ENCODE results near the gene AMIGO3. TPM values are rescaled to one million over a fixed set of nuclear protein-coding genes. Genes with fewer than 3 reads are reported as not detected.

The AMIGO3 gene
- total and polyA plus RNA-seq, 3 donors from 2014 or later = 3.0 to 14.8 (median 8.8) TPM

DNA sequence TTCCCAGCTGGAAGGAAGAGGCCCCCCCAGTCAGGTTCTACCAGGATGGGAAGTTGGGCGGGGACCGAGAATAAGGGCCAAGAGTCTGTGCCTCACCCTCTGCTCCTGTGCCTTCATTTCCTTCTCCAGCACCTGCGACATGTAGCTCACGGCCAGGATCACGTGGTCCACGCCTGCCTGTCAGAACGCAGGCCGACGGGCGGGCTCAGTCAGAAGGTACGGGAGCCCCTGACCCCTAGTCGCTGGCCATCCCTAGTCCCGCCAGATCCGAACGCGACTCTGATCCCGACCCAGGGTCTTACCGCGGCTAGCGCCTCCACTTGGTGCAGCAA, 3.8 kb upstream of the AMIGO3 start:
- Histone ChIP-seq H3K4me1 (peaks cover 25% of the 10 kb centered on the region), H3K27me3 (no peaks in the 10 kb centered on the region), H3K27ac (peak overlapping the region; percentile 77 to 92), H3K36me3 (ENCODE audit: low read depth, missing control alignments) (no peaks in the 10 kb centered on the region), H3K9me3 (no peaks in the 10 kb centered on the region), H3K4me3 (peak overlapping the region; percentile 65 to 99)
- 0% methylated on average over 6 to 7 of the region's 20 CpGs for WGBS, 2 donors
- TF ChIP-seq, protein P1, sequence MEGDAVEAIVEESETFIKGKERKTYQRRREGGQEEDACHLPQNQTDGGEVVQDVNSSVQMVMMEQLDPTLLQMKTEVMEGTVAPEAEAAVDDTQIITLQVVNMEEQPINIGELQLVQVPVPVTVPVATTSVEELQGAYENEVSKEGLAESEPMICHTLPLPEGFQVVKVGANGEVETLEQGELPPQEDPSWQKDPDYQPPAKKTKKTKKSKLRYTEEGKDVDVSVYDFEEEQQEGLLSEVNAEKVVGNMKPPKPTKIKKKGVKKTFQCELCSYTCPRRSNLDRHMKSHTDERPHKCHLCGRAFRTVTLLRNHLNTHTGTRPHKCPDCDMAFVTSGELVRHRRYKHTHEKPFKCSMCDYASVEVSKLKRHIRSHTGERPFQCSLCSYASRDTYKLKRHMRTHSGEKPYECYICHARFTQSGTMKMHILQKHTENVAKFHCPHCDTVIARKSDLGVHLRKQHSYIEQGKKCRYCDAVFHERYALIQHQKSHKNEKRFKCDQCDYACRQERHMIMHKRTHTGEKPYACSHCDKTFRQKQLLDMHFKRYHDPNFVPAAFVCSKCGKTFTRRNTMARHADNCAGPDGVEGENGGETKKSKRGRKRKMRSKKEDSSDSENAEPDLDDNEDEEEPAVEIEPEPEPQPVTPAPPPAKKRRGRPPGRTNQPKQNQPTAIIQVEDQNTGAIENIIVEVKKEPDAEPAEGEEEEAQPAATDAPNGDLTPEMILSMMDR (IDR thresholded peaks at IDR 0.05) = no peak
- TF ChIP-seq POLR2A (IDR thresholded peaks at IDR 0.05) = no peak
- intact Hi-C loops (cut with DNase I; ENCODE audit: low total_unique reads) = no loop called here
- DNase-seq = peak; percentile 72

DNA sequence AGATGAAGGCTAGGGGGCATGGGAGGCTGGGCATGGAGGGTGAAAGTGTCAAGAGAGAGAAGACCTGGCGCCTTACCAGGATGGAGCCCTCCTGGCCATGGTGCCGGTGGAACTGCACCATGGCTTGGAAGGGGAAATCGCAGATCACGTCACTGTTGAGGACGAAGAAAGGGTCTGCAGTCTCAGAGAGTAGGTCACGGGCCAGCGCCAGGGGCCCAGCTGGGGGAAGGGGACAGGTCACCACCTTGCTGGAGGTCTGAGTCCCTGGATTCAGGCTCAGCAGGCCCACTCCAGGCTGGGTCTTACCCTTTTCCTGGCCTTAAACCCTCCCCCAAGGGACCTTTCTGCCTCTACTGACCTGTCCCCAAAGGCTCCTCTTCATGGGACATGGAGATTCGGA, 3.4 kb upstream of the AMIGO3 start:
- DNase-seq = no peak
- intact Hi-C loops (cut with DNase I; ENCODE audit: low total_unique reads) = no loop called here
- H3K9me3 ChIP-seq = no peaks in the 10 kb centered on the region
- WGBS, 2 donors = 56 to 67% methylated on average over 7 to 8 of the region's 8 CpGs
- H3K4me1 ChIP-seq = peaks cover 25% of the 10 kb centered on the region
- H3K27me3 ChIP-seq = no peaks in the 10 kb centered on the region
- H3K36me3 ChIP-seq (ENCODE audit: low read depth, missing control alignments) = no peaks in the 10 kb centered on the region
- peak overlapping the region; percentile 77 to 92 for H3K27ac ChIP-seq
- peak overlapping the region; percentile 65 to 99 for H3K4me3 ChIP-seq
- TF ChIP-seq POLR2A (IDR thresholded peaks at IDR 0.05) = no peak
- TF ChIP-seq, protein P1 (IDR thresholded peaks at IDR 0.05) = no peak

DNA sequence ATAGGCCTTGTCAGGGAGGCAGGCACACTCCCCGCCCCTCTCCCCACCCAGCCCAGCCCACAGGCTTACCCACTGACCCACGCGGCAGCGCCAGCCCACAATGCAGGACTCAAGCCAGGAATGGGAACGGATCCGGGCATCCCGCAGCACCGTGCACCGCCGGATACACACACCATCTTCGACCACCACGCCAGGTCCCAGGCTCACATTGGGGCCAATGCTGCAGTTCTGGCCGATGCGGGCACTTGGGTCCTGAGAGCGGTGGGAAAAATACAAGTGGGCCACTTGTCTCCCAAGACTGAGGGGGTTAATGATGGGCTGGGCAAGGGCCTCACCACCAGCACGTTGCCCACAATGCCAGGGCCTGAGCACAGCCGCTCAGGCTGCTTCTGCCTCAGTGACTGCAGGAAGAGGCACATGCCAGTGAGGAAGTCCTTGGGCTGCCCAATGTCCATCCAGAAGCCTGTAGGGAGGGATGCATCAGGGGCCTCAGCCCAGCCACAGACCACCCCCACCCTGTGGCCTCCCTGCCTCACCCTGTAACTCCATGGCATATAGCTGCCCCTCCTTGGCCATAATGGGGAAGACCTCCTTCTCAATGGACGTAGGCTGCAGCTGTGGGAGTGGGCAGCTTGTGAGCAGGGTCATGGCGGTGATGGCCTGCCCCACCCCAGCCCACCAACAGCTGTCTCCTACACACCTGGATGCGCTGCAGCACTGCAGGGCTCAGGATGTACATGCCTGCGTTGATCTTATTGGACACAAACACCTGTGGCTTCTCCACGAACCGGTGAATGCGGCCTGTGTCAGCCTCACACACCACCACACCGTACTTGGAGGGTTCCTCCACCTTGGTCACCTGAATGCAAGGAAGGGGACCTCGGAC, 2.7 kb upstream of the AMIGO3 start:
- TF ChIP-seq POLR2A (IDR thresholded peaks at IDR 0.05) = no peak
- TF ChIP-seq, protein P1 (IDR thresholded peaks at IDR 0.05) = no peak
- WGBS, 2 donors = 81 to 85% methylated on average over 5 to 24 of the region's 26 CpGs
- no peaks in the 10 kb centered on the region for H3K36me3 ChIP-seq (ENCODE audit: low read depth, missing control alignments)
- no peak overlapping the region for H3K27ac ChIP-seq
- H3K4me1 ChIP-seq = peaks cover 25% of the 10 kb centered on the region
- no peak overlapping the region for H3K4me3 ChIP-seq
- H3K9me3 ChIP-seq = no peaks in the 10 kb centered on the region
- intact Hi-C loops (cut with DNase I; ENCODE audit: low total_unique reads) = no loop called here
- DNase-seq = no peak
- H3K27me3 ChIP-seq = no peaks in the 10 kb centered on the region

GRCh38 chr3:49721596-49721895, 2.1 kb upstream of the AMIGO3 start:
- Histone ChIP-seq H3K27me3 (no peaks in the 10 kb centered on the region), H3K9me3 (no peaks in the 10 kb centered on the region), H3K4me1 (peaks cover 25% of the 10 kb centered on the region), H3K36me3 (ENCODE audit: low read depth, missing control alignments) (no peaks in the 10 kb centered on the region), H3K27ac (no peak overlapping the region), H3K4me3 (no peak overlapping the region)
- TF ChIP-seq POLR2A (IDR thresholded peaks at IDR 0.05) = no peak
- TF ChIP-seq, protein P1 (IDR thresholded peaks at IDR 0.05) = no peak
- 73 to 83% methylated on average over 2 to 9 of the region's 9 CpGs for WGBS, 2 donors
- DNase-seq = no peak
- intact Hi-C loops (cut with DNase I; ENCODE audit: low total_unique reads) = no loop called here

Measured in testis (tissue), 3 donors.